AG10803 (cell line): Measurements from ENCODE around the gene SPDYC.

Experiments used
- DNase-seq: peaks from one replicate; pipeline ENCODE4 v3.0.0; 2010; ENCODE audit warnings: low read depth
- H3K4me3 ChIP-seq: 2 replicates; pipeline ENCODE4 v1.5.1; 2011; ENCODE audit warnings: mild to moderate bottlenecking, low read length, control low read depth
- CTCF ChIP-seq: conservative IDR thresholded peaks from 2 replicates; pipeline ENCODE4 v1.5.1; 2011; ENCODE audit warnings: mild to moderate bottlenecking, low read length, control low read depth, inconsistent platforms

The SPDYC gene

GRCh38 chr11:65208785-65209710 is 39.0 kb downstream of the SPDYC start:
- DNase-seq, result no peak
- TF ChIP-seq CTCF, result no peak

GRCh38 chr11:65209711-65210360 is 39.8 kb downstream of the SPDYC start:
- no peak for DNase-seq
- H3K4me3 ChIP-seq, result no peak overlapping the region
- TF ChIP-seq CTCF, result no peak

More at GRCh38 chr11:65208785-65209710, 39.0 kb downstream of the SPDYC start:
- H3K4me3 ChIP-seq, result no peak overlapping the region

- no peak for TF ChIP-seq CTCF
These were observed 40.3 kb downstream of the SPDYC start for GRCh38 chr11:65210361-65210731.

GRCh38 chr11:65210748-65211147 is 40.7 kb downstream of the SPDYC start:
- DNase-seq, result no peak
- TF ChIP-seq CTCF, result no peak
- H3K4me3 ChIP-seq, result no peak overlapping the region

More at GRCh38 chr11:65210361-65210731, 40.3 kb downstream of the SPDYC start:
- H3K4me3 ChIP-seq, result no peak overlapping the region
- no peak for DNase-seq

- no peak for TF ChIP-seq CTCF
- no peak for DNase-seq
These were observed 41.5 kb downstream of the SPDYC start for GRCh38 chr11:65211293-65212105.

GRCh38 chr11:65212226-65212801 is 42.3 kb downstream of the SPDYC start:
- TF ChIP-seq CTCF, result no peak
- DNase-seq, result no peak
- H3K4me3 ChIP-seq, result no peak overlapping the region

More at GRCh38 chr11:65211293-65212105, 41.5 kb downstream of the SPDYC start:
- H3K4me3 ChIP-seq, result no peak overlapping the region
